K562 (cell line): ENCODE results near the gene EHBP1. TPM values are rescaled to one million over a fixed set of nuclear protein-coding genes. Genes with fewer than 3 reads are reported as not detected.

ENCODE experiments used
- CTBP1 ChIP-seq: fragments of 450-650 bp; IDR thresholded peaks from 2 replicates; pipeline ENCODE4 v1.6.1; 2016; ENCODE audit warnings: borderline replicate concordance
- FOSL1 ChIP-seq: fragments of 200-800 bp; sonication (Bioruptor generic); conservative IDR thresholded peaks from 2 replicates; pipeline ENCODE4 v1.6.1; 2016; ENCODE audit warnings: missing genetic modification characterization, missing compliant biosample characterization
- HDAC2 ChIP-seq: fragments of 450-650 bp; IDR thresholded peaks from 2 replicates; pipeline ENCODE4 v1.6.1; 2016; ENCODE audit warnings: mild to moderate bottlenecking
- HEY1 ChIP-seq: fragments of 250-450 bp; sonication (Bioruptor Pico); IDR thresholded peaks from 2 replicates; pipeline ENCODE4 v1.5.0; 2020; ENCODE audit warnings: mild to moderate bottlenecking, moderate library complexity, borderline replicate concordance
- HMG20B ChIP-seq: fragments of 250-450 bp; sonication (Bioruptor Pico); IDR thresholded peaks from 2 replicates; pipeline ENCODE4 v1.5.0; 2021; ENCODE audit warnings: mild to moderate bottlenecking
- KLF16 ChIP-seq: IDR thresholded peaks from 2 replicates; pipeline ENCODE4 v1.6.1; 2016; ENCODE audit warnings: antibody characterized with exemption
- MAFG ChIP-seq: fragments of 450-650 bp; conservative IDR thresholded peaks from 2 replicates; pipeline ENCODE4 v1.6.1; 2016; ENCODE audit warnings: missing genetic modification characterization, missing compliant biosample characterization
- MYNN ChIP-seq, 2 experiments: sonication (generic); formaldehyde crosslinking in 1 of 2; IDR thresholded peaks; 2 replicates each; pipeline versions ENCODE4 v1.5.0 to v1.6.1; 2016 to 2020; ENCODE audit warnings: antibody characterized with exemption in 1 of 2, missing genetic modification reagents in 1 of 2
- PBX2 ChIP-seq, 2 experiments: IDR thresholded peaks in 1 of 2; conservative IDR thresholded peaks in 1 of 2; 2 replicates each; pipeline ENCODE4 v1.6.1; 2016; ENCODE audit warnings: low read depth in 2 of 2, mild to moderate bottlenecking in 1 of 2, missing compliant biosample characterization in 1 of 2, missing genetic modification characterization in 1 of 2, moderate library complexity in 1 of 2
- PHF20 ChIP-seq: fragments of 450-650 bp; IDR thresholded peaks from 2 replicates; pipeline ENCODE4 v1.6.1; 2018; ENCODE audit not compliant: partially characterized antibody
- POLR2AphosphoS5 ChIP-seq: IDR thresholded peaks from 2 replicates; pipeline ENCODE4 v1.6.1; 2011; ENCODE audit warnings: mild to moderate bottlenecking, low read depth, low read length, moderate library complexity; ENCODE audit not compliant: control insufficient read depth, insufficient read depth
- POLR2G ChIP-seq: fragments of 200-400 bp; formaldehyde crosslinking; IDR thresholded peaks from 2 replicates; pipeline ENCODE4 v1.6.1; 2017; ENCODE audit warnings: low read depth, mild to moderate bottlenecking, antibody characterized with exemption, low read length, moderate library complexity
- PTTG1 ChIP-seq: fragments of 450-650 bp; IDR thresholded peaks from 2 replicates; pipeline ENCODE4 v1.6.1; 2016; ENCODE audit warnings: low read depth, mild to moderate bottlenecking, missing genetic modification characterization, missing compliant biosample characterization
- SFPQ ChIP-seq: fragments of 200-400 bp; formaldehyde crosslinking; IDR thresholded peaks from 2 replicates; pipeline ENCODE4 v1.6.1; 2017; ENCODE audit warnings: mild to moderate bottlenecking, low read depth, low read length, moderate library complexity
- SUPT5H ChIP-seq: fragments of 450-650 bp; IDR thresholded peaks from 2 replicates; pipeline ENCODE4 v1.6.1; 2016
- ZBED1 ChIP-seq: IDR thresholded peaks from 2 replicates; pipeline ENCODE4 v1.6.1; 2014
- ZFX ChIP-seq: sonication (generic); formaldehyde crosslinking; IDR thresholded peaks from 2 replicates; pipeline ENCODE4 v1.8.0; 2022; ENCODE audit warnings: mild to moderate bottlenecking, missing genetic modification reagents, moderate library complexity
- ZNF57 ChIP-seq: fragments of 450-650 bp; formaldehyde crosslinking; IDR thresholded peaks from 2 replicates; pipeline ENCODE4 v1.4.0; 2020; ENCODE audit warnings: mild to moderate bottlenecking, moderate library complexity
- ZNF76 ChIP-seq: fragments of 250-450 bp; sonication (Bioruptor Pico); IDR thresholded peaks from 2 replicates; pipeline ENCODE4 v1.4.0; 2020; ENCODE audit warnings: mild to moderate bottlenecking, moderate library complexity, borderline replicate concordance
- polyA plus RNA-seq, 8 experiments: library from polyadenylated mRNA; depleted of rRNA in 4 of 8; stranded (reverse) in 5 of 8; unstranded in 3 of 8; fragments of >200 nt; fragmentation: Nextera tagmentation in 2 of 8; fragmentation: Illumina TruSeq in 1 of 8; extraction: Ambion mirVana in 2 of 8; extraction: Trizol in 1 of 8; gene quantifications; 2 replicates each; pipeline versions ENCODE4 v1.2.1 to v1.2.3, GENCODE V29; 2011 to 2014; ENCODE audit warnings: inconsistent platforms in 1 of 8, missing spikeins in 1 of 8
- total RNA-seq, 7 experiments: library from RNA; depleted of rRNA in 6 of 7; stranded (reverse); fragments of >200 nt in 6 of 7; fragmentation: Illumina TruSeq in 2 of 7; extraction: Trizol in 2 of 7; gene quantifications; 2 replicates each; pipeline versions ENCODE4 v1.2.1 to v1.2.3, GENCODE V29; 2011 to 2021; ENCODE audit warnings: low replicate concordance in 1 of 7
- TF ChIP-seq, protein P1 (sequence below): fragments of 250-450 bp; sonication (Bioruptor Pico); IDR thresholded peaks from 2 replicates; pipeline ENCODE4 v1.4.0; 2020; ENCODE audit warnings: mild to moderate bottlenecking
- TF ChIP-seq, protein P2 (sequence below): fragments of 450-650 bp; formaldehyde crosslinking; IDR thresholded peaks from 2 replicates; pipeline ENCODE4 v1.4.0; 2020; ENCODE audit warnings: mild to moderate bottlenecking

The EHBP1 gene
- total and polyA plus RNA-seq, 9 of the 15 experiments (the other 6 are each of a cell fraction or from before 2014, with no cell fraction given): 8.9 to 26.6 (median 19.3) TPM

DNA sequence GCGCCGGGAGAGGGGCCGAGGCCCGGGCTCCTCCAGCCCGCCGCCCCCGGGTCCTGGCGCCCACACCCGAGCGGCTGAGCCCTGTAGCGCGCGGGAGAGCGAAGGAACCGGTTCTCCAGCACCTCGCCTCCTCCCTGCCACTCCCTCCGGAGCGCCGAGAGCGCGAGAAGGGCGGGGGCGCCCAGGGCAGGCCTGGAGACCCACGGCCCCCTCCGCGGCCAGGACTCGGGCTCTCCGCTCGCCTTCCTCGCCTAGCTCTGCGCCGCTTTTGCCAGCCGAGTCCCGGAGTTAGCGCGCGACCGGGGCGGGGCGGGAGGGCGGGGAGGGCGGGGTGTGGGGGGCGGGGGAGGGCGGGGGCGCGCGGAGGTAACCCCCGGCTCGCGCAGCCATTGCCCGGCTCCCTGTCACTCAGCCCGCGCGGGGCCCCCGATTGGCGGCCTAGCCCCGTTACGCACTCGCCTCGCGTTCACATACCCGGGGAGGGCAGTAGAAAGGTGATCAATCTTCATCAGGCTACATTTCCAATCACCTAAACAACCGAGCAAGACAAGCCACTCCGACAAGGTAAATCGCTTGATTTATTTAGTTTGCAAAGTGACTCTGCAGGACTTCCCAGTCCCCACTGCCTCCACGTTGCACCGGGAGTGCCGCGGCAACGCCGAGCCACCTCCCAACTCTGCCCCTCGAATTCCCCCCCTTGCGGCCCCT, 345.0 kb downstream of the EHBP1 start, which contains the start of gene OTX1 (continued):
- TF ChIP-seq, protein P1, sequence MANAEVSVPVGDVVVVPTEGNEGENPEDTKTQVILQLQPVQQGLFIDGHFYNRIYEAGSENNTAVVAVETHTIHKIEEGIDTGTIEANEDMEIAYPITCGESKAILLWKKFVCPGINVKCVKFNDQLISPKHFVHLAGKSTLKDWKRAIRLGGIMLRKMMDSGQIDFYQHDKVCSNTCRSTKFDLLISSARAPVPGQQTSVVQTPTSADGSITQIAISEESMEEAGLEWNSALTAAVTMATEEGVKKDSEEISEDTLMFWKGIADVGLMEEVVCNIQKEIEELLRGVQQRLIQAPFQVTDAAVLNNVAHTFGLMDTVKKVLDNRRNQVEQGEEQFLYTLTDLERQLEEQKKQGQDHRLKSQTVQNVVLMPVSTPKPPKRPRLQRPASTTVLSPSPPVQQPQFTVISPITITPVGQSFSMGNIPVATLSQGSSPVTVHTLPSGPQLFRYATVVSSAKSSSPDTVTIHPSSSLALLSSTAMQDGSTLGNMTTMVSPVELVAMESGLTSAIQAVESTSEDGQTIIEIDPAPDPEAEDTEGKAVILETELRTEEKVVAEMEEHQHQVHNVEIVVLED (CRISPR knock-in tag): 0 out of 2 replicates have a peak, but pooled peaks have one; percentile 23
- TF ChIP-seq ZNF76 (CRISPR knock-in tag) (peak; percentile 16; the same call in 1 of the 2 replicates), HMG20B (CRISPR knock-in tag) (no peak), KLF16 (no peak), POLR2G (peak; percentile 93), MAFG (tag) (no peak), POLR2AphosphoS5 (peak; percentile 60; the same call in 1 of the 2 replicates), MYNN (IDR thresholded peaks at IDR 0.05) (no peak), MYNN (CRISPR knock-in tag; IDR thresholded peaks at IDR 0.05) (no peak), PTTG1 (tag) (no peak), ZBED1 (0 out of 2 replicates have a peak, but pooled peaks have one; percentile 30), PBX2 (CRISPR knock-in tag; IDR thresholded peaks at IDR 0.05; ENCODE audit: low read depth) (peak; percentile 91), PBX2 (tag; conservative IDR thresholded peaks at IDR 0.05; ENCODE audit: low read depth) (peak; percentile 99), HEY1 (CRISPR knock-in tag) (no peak), PHF20 (peak; percentile 75), CTBP1 (peak; percentile 37; the same call in 1 of the 2 replicates), SUPT5H (peak; percentile 82), ZFX (CRISPR knock-in tag) (peak; percentile 93), SFPQ (no peak), HDAC2 (peak; percentile 50), ZNF57 (CRISPR knock-in tag) (no peak), FOSL1 (tag) (0 out of 2 replicates have a peak, but pooled peaks have one; percentile 10)
- TF ChIP-seq, protein P2, sequence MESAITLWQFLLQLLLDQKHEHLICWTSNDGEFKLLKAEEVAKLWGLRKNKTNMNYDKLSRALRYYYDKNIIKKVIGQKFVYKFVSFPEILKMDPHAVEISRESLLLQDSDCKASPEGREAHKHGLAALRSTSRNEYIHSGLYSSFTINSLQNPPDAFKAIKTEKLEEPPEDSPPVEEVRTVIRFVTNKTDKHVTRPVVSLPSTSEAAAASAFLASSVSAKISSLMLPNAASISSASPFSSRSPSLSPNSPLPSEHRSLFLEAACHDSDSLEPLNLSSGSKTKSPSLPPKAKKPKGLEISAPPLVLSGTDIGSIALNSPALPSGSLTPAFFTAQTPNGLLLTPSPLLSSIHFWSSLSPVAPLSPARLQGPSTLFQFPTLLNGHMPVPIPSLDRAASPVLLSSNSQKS (CRISPR knock-in tag): no peak
